HCT116 (cell line): ENCODE data around the gene FERMT1. TPM values are rescaled to one million over a fixed set of nuclear protein-coding genes. Genes with fewer than 3 reads are reported as not detected.

ENCODE experiments used
- ATAC-seq: fragments of 200-7000 bp; cut with Tn5 transposase; 2 replicates; pipeline ENCODE4 v1.9.1; 2020; ENCODE audit warnings: mild to moderate bottlenecking, moderate library complexity
- BruUV-seq: library from RNA; stranded (reverse); fragments of 400-500 nt; replicated peaks from 2 replicates; lab custom pipeline; 2021; lab: Mats Ljungman, UMichigan
- CTCF ChIA-PET: fragments of 300-600 bp; sonication (Branson Sonifier 250); formaldehyde crosslinking; loops from one replicate; lab custom pipeline; 2021; ENCODE audit warnings: antibody characterized with exemption; lab: Charles Lee
- POLR2A ChIA-PET: fragments of 300-600, 350-600 bp; sonication (Branson Sonifier 250); formaldehyde crosslinking; loops from one replicate; lab custom pipeline; 2021; ENCODE audit warnings: antibody characterized with exemption; lab: Charles Lee
- RAD21 ChIA-PET, 2 experiments: fragments of 300-600 bp; sonication (Branson Sonifier 250); formaldehyde crosslinking; loops; one replicate each; lab custom pipeline; 2023; ENCODE audit warnings: low total read pairs in 2 of 2; ENCODE audit not compliant: uncharacterized antibody in 2 of 2, unreplicated experiment in 2 of 2, low non-redundant PET in 1 of 2; lab: Charles Lee
- DNase-seq: peaks from one replicate; pipeline ENCODE4 v3.0.0-alpha.2; 2010; ENCODE audit warnings: low read depth, low spot score
- H2AFZ ChIP-seq: fragments of 200-600 bp; shearing (Covaris generic), sonication (generic); 2 replicates; pipeline ENCODE4 v1.6.1; 2017; ENCODE audit warnings: low read depth, mixed run types, mixed read lengths, antibody characterized with exemption, low read length; ENCODE audit not compliant: poor library complexity, severe bottlenecking
- H3K27ac ChIP-seq: 2 replicates; pipeline ENCODE4 v1.5.1; 2012; ENCODE audit warnings: low read depth, low read length
- H3K27me3 ChIP-seq: fragments of 200-600 bp; sonication (generic); 2 replicates; pipeline ENCODE4 v1.6.1; 2016; ENCODE audit warnings: mixed run types, low read length, mixed read lengths; ENCODE audit not compliant: insufficient read depth
- H3K36me3 ChIP-seq, 2 experiments: fragments of 200-500 bp in 1 of 2; fragments of 200-600 bp in 1 of 2; sonication (Bioruptor generic) in 1 of 2; sonication (generic) in 1 of 2; 2 replicates each; pipeline versions ENCODE4 v1.5.1 to v1.6.1; 2014 to 2016; ENCODE audit warnings: low read length in 2 of 2, inconsistent platforms in 1 of 2, mixed read lengths in 1 of 2, mixed run types in 1 of 2; ENCODE audit not compliant: insufficient read depth in 2 of 2, control insufficient read depth in 1 of 2
- H3K4me1 ChIP-seq, 2 experiments: fragments of 200-600 bp in 1 of 2; sonication (generic) in 1 of 2; 2 replicates each; pipeline versions ENCODE4 v1.5.1 to v1.6.1; 2012 to 2017; ENCODE audit warnings: low read length in 2 of 2, inconsistent platforms in 1 of 2, mild to moderate bottlenecking in 1 of 2, mixed read lengths in 1 of 2, mixed run types in 1 of 2, moderate library complexity in 1 of 2; ENCODE audit not compliant: insufficient read depth in 2 of 2, control insufficient read depth in 1 of 2
- H3K4me2 ChIP-seq: fragments of 200-600 bp; sonication (generic); 2 replicates; pipeline ENCODE4 v1.6.1; 2017; ENCODE audit warnings: mixed run types, low read length, mixed read lengths
- H3K4me3 ChIP-seq, 2 experiments: fragments of 200-600 bp in 1 of 2; sonication (generic) in 1 of 2; replicated peaks in 1 of 2; 2 replicates each; pipeline ENCODE4 v1.5.1; 2011 to 2016; ENCODE audit warnings: low read length in 2 of 2, control low read depth in 1 of 2, low read depth in 1 of 2, mild to moderate bottlenecking in 1 of 2, mixed read lengths in 1 of 2, mixed run types in 1 of 2
- H3K79me2 ChIP-seq: fragments of 200-600 bp; sonication (generic); 2 replicates; pipeline ENCODE4 v1.6.1; 2017; ENCODE audit warnings: mild to moderate bottlenecking, mixed run types, low read length, moderate library complexity, mixed read lengths; ENCODE audit not compliant: insufficient read depth
- H3K9ac ChIP-seq: fragments of 200-600 bp; sonication (generic); 2 replicates; pipeline ENCODE4 v1.6.1; 2016; ENCODE audit warnings: low read length, mixed read lengths
- H3K9me2 ChIP-seq: fragments of 200-600 bp; sonication (generic), shearing (Covaris generic); 2 replicates; pipeline ENCODE4 v1.6.1; 2017; ENCODE audit warnings: mixed run types, mild to moderate bottlenecking, moderate library complexity; ENCODE audit not compliant: insufficient read depth
- H3K9me3 ChIP-seq, 2 experiments: fragments of 200-500 bp in 1 of 2; fragments of 200-600 bp in 1 of 2; sonication (Bioruptor generic) in 1 of 2; sonication (generic) in 1 of 2; 2 replicates each; pipeline ENCODE4 v1.6.1; 2014 to 2017; ENCODE audit warnings: low read length in 2 of 2, mixed read lengths in 2 of 2, inconsistent platforms in 1 of 2, low read depth in 1 of 2, mild to moderate bottlenecking in 1 of 2, mixed run types in 1 of 2, moderate library complexity in 1 of 2; ENCODE audit not compliant: control insufficient read depth in 1 of 2, insufficient read depth in 1 of 2
- H4K20me1 ChIP-seq: fragments of 200-600 bp; sonication (generic), shearing (Covaris generic); 2 replicates; pipeline ENCODE4 v1.6.1; 2017; ENCODE audit warnings: mixed run types, mild to moderate bottlenecking, moderate library complexity; ENCODE audit not compliant: insufficient read depth
- ATF3 ChIP-seq: IDR thresholded peaks from 2 replicates; pipeline ENCODE4 v1.6.1; 2012
- EZH2phosphoT487 ChIP-seq: fragments of 200-600 bp; IDR thresholded peaks from 2 replicates; pipeline ENCODE4 v1.6.1; 2018; ENCODE audit warnings: antibody characterized with exemption, borderline replicate concordance
- RAD21 ChIP-seq: IDR thresholded peaks from 2 replicates; pipeline ENCODE4 v1.6.1; 2012; ENCODE audit warnings: low read depth, mild to moderate bottlenecking
- SP1 ChIP-seq: IDR thresholded peaks from 2 replicates; pipeline ENCODE4 v1.6.1; 2012; ENCODE audit warnings: low read depth
- YY1 ChIP-seq: IDR thresholded peaks from 2 replicates; pipeline ENCODE4 v1.6.1; 2011; ENCODE audit warnings: low read length, low read depth, moderate library complexity, mild to moderate bottlenecking; ENCODE audit not compliant: insufficient replicate concordance; ENCODE audit errors: extremely low read depth
- intact Hi-C: fragments of 100-400 bp; cut with micrococcal nuclease; formaldehyde crosslinking; loops from 2 replicates; pipeline ENCODE4 v1.10.0; 2022
- total RNA-seq: library from RNA; stranded (reverse); gene quantifications from one replicate; pipeline ENCODE4 v1.2.1, GENCODE V29; 2021; ENCODE audit not compliant: unreplicated experiment
- TF ChIP-seq, protein P1 (sequence below), 3 experiments: fragments of 200-600 bp in 1 of 3; sonication (generic) in 1 of 3; IDR thresholded peaks in 2 of 3; conservative IDR thresholded peaks in 1 of 3; 2 replicates each; pipeline ENCODE4 v1.5.1; 2012 to 2017; ENCODE audit warnings: low read depth in 2 of 3, low read length in 2 of 3, antibody characterized with exemption in 1 of 3, borderline replicate concordance in 1 of 3, control low read depth in 1 of 3, mild to moderate bottlenecking in 1 of 3, mixed read lengths in 1 of 3, mixed run types in 1 of 3, moderate library complexity in 1 of 3; ENCODE audit not compliant: insufficient read depth in 1 of 3
- TF ChIP-seq, protein P2 (sequence below): IDR thresholded peaks from 2 replicates; pipeline ENCODE4 v1.6.1; 2012; ENCODE audit warnings: low read depth

Gene FERMT1
- total RNA-seq, 1 experiment from 2014 or later: 34.9 TPM

DNA sequence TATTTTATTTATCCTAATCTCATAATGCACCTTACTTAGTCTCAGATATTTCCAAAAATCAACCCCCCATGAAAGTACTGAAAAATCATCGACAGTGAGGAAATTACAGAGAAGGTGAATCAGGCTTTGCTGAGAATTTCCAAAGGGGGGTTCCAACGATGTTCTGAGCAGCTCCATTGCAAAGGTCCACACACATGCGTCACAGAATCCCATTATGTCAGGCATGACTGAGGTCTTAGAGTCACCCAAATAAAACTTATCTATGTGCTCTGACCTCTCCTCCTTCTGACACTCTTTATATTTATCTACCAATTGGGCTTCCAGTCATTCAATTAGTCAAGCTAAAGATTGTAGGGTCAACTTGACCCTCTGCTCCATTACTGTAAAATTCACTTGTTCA is 56.2 kb downstream of the FERMT1 start:
- H3K79me2 ChIP-seq: no peaks in the 10 kb centered on the region
- TF ChIP-seq, protein P1, sequence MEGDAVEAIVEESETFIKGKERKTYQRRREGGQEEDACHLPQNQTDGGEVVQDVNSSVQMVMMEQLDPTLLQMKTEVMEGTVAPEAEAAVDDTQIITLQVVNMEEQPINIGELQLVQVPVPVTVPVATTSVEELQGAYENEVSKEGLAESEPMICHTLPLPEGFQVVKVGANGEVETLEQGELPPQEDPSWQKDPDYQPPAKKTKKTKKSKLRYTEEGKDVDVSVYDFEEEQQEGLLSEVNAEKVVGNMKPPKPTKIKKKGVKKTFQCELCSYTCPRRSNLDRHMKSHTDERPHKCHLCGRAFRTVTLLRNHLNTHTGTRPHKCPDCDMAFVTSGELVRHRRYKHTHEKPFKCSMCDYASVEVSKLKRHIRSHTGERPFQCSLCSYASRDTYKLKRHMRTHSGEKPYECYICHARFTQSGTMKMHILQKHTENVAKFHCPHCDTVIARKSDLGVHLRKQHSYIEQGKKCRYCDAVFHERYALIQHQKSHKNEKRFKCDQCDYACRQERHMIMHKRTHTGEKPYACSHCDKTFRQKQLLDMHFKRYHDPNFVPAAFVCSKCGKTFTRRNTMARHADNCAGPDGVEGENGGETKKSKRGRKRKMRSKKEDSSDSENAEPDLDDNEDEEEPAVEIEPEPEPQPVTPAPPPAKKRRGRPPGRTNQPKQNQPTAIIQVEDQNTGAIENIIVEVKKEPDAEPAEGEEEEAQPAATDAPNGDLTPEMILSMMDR (IDR thresholded peaks at IDR 0.05 in 2 of 3, conservative IDR thresholded peaks at IDR 0.05 in 1 of 3; ENCODE audit: borderline replicate concordance in 1 of 3, insufficient read depth in 1 of 3, low read depth in 2 of 3, low read length in 2 of 3): no peak
- TF ChIP-seq YY1 (no peak), EZH2phosphoT487 (no peak), SP1 (no peak), ATF3 (no peak), RAD21 (no peak)
- TF ChIP-seq, protein P2, sequence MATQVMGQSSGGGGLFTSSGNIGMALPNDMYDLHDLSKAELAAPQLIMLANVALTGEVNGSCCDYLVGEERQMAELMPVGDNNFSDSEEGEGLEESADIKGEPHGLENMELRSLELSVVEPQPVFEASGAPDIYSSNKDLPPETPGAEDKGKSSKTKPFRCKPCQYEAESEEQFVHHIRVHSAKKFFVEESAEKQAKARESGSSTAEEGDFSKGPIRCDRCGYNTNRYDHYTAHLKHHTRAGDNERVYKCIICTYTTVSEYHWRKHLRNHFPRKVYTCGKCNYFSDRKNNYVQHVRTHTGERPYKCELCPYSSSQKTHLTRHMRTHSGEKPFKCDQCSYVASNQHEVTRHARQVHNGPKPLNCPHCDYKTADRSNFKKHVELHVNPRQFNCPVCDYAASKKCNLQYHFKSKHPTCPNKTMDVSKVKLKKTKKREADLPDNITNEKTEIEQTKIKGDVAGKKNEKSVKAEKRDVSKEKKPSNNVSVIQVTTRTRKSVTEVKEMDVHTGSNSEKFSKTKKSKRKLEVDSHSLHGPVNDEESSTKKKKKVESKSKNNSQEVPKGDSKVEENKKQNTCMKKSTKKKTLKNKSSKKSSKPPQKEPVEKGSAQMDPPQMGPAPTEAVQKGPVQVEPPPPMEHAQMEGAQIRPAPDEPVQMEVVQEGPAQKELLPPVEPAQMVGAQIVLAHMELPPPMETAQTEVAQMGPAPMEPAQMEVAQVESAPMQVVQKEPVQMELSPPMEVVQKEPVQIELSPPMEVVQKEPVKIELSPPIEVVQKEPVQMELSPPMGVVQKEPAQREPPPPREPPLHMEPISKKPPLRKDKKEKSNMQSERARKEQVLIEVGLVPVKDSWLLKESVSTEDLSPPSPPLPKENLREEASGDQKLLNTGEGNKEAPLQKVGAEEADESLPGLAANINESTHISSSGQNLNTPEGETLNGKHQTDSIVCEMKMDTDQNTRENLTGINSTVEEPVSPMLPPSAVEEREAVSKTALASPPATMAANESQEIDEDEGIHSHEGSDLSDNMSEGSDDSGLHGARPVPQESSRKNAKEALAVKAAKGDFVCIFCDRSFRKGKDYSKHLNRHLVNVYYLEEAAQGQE: no peak
- no peaks in the 10 kb centered on the region for H4K20me1 ChIP-seq
- BruUV-seq: no TSS peak
- no peak overlapping the region for H3K9ac ChIP-seq
- DNase-seq: no peak
- no peak for ATAC-seq
- no peaks in the 10 kb centered on the region for H3K9me3 ChIP-seq
- intact Hi-C loops: no loop called here
- no peak overlapping the region for H3K4me2 ChIP-seq
- H3K4me1 ChIP-seq: no peaks in the 10 kb centered on the region
- H3K9me2 ChIP-seq: no peaks in the 10 kb centered on the region
- ChIA-PET RAD21 (no interaction called here), POLR2A (no interaction called here), CTCF (no interaction called here)
- H3K27ac ChIP-seq: no peak overlapping the region
- no peaks in the 10 kb centered on the region for H3K36me3 ChIP-seq
- H2AFZ ChIP-seq: no peak overlapping the region
- no peaks in the 10 kb centered on the region for H3K27me3 ChIP-seq
- no peak overlapping the region for H3K4me3 ChIP-seq
